IMR-90 (cell line): ENCODE data around the gene ATOH8. TPM values are rescaled to one million over a fixed set of nuclear protein-coding genes. Genes with fewer than 3 reads are reported as not detected.

Experiments
- ATAC-seq: fragments of 200-7000 bp; cut with Tn5 transposase; 2 replicates; pipeline ENCODE4 v1.9.1; 2020; ENCODE audit warnings: low read depth, mild to moderate bottlenecking, moderate library complexity
- BruUV-seq: library from RNA; stranded (reverse); fragments of 400-500 nt; replicated peaks from 2 replicates; lab custom pipeline; 2021; lab: Mats Ljungman, UMichigan
- CTCF ChIA-PET: fragments of 300-600 bp; formaldehyde crosslinking; extraction: SDS; loops from one replicate; lab custom pipeline; 2021; ENCODE audit warnings: antibody characterized with exemption; lab: Yijun Ruan, JAX
- POLR2A ChIA-PET: fragments of 300-600 bp; sonication (Branson Sonifier 250); formaldehyde crosslinking; loops from one replicate; lab custom pipeline; 2022; ENCODE audit warnings: antibody characterized with exemption; ENCODE audit not compliant: unreplicated experiment; lab: Charles Lee
- DNase-seq: peaks from one replicate; pipeline ENCODE4 v3.0.0; 2013
- H2AFZ ChIP-seq: replicated peaks from 2 replicates; pipeline ENCODE3; 2013; ENCODE audit warnings: low read length, mild to moderate bottlenecking; ENCODE audit not compliant: poor library complexity
- H2AK5ac ChIP-seq: 2 replicates; pipeline ENCODE4 v1.6.1; 2013; ENCODE audit warnings: low read depth, low read length, inconsistent platforms
- H2AK9ac ChIP-seq: replicated peaks from 2 replicates; pipeline ENCODE3; 2013; ENCODE audit warnings: mild to moderate bottlenecking, low read depth, low read length, moderate library complexity; ENCODE audit not compliant: poor library complexity
- H2BK120ac ChIP-seq: 2 replicates; pipeline ENCODE4 v1.6.1; 2013; ENCODE audit warnings: low read depth, low read length, inconsistent platforms
- H2BK15ac ChIP-seq: 3 replicates; pipeline ENCODE4 v1.6.1; 2013; ENCODE audit warnings: low read depth, low read length, inconsistent platforms
- H2BK20ac ChIP-seq: 2 replicates; pipeline ENCODE4 v1.6.1; 2013; ENCODE audit warnings: low read depth, mild to moderate bottlenecking, inconsistent platforms, low read length, moderate library complexity
- H2BK5ac ChIP-seq: 2 replicates; pipeline ENCODE4 v1.6.1; 2013; ENCODE audit warnings: mild to moderate bottlenecking, low read depth, low read length, inconsistent platforms; ENCODE audit not compliant: poor library complexity, severe bottlenecking
- H3K14ac ChIP-seq: replicated peaks from 2 replicates; pipeline ENCODE4 v1.6.1; 2013; ENCODE audit warnings: low read depth, low read length, inconsistent platforms
- H3K18ac ChIP-seq: 2 replicates; pipeline ENCODE4 v1.6.1; 2013; ENCODE audit warnings: low read depth, low read length, control low read depth
- H3K23ac ChIP-seq: 2 replicates; pipeline ENCODE4 v1.6.1; 2013; ENCODE audit warnings: low read depth, low read length, inconsistent platforms
- H3K27ac ChIP-seq: 2 replicates; pipeline ENCODE4 v1.5.1; 2013; ENCODE audit warnings: mild to moderate bottlenecking, control low read depth, low read length; ENCODE audit not compliant: insufficient read depth
- H3K27me3 ChIP-seq: 2 replicates; pipeline ENCODE4 v1.6.1; 2013; ENCODE audit warnings: low read length; ENCODE audit not compliant: control insufficient read depth, insufficient read depth
- H3K36me3 ChIP-seq: 2 replicates; pipeline ENCODE4 v1.6.1; 2013; ENCODE audit warnings: low read length, mixed read lengths; ENCODE audit not compliant: control insufficient read depth, insufficient read depth
- H3K4ac ChIP-seq: 2 replicates; pipeline ENCODE4 v1.6.1; 2013; ENCODE audit warnings: low read depth, low read length, inconsistent platforms
- H3K4me1 ChIP-seq: 2 replicates; pipeline ENCODE4 v1.6.1; 2013; ENCODE audit warnings: low read length, mixed read lengths; ENCODE audit not compliant: control insufficient read depth, insufficient read depth
- H3K4me2 ChIP-seq: 2 replicates; pipeline ENCODE4 v1.6.1; 2013; ENCODE audit warnings: low read depth, mild to moderate bottlenecking, control low read depth, low read length, moderate library complexity
- H3K4me3 ChIP-seq: 2 replicates; pipeline ENCODE4 v1.5.1; 2013; ENCODE audit warnings: low read depth, mild to moderate bottlenecking, control low read depth, low read length, moderate library complexity; ENCODE audit not compliant: insufficient read depth
- H3K56ac ChIP-seq: 2 replicates; pipeline ENCODE4 v1.6.1; 2013; ENCODE audit warnings: low read length, inconsistent platforms; ENCODE audit not compliant: insufficient read depth; ENCODE audit errors: extremely low read depth
- H3K79me1 ChIP-seq, 2 experiments: 2 replicates each; pipeline ENCODE4 v1.6.1; 2013; ENCODE audit warnings: low read length in 2 of 2, inconsistent platforms in 1 of 2, low read depth in 1 of 2
- H3K9ac ChIP-seq: 2 replicates; pipeline ENCODE4 v1.6.1; 2013; ENCODE audit warnings: low read depth, low read length, control low read depth
- H3K9me1 ChIP-seq: 2 replicates; pipeline ENCODE4 v1.6.1; 2013; ENCODE audit warnings: low read length, inconsistent platforms; ENCODE audit not compliant: insufficient read depth
- H3K9me3 ChIP-seq: 2 replicates; pipeline ENCODE4 v1.6.1; 2013; ENCODE audit warnings: low read length; ENCODE audit not compliant: control insufficient read depth, insufficient read depth
- H4K20me1 ChIP-seq: 2 replicates; pipeline ENCODE4 v1.6.1; 2013; ENCODE audit warnings: low read length, inconsistent platforms; ENCODE audit not compliant: insufficient read depth
- H4K5ac ChIP-seq: 2 replicates; pipeline ENCODE4 v1.6.1; 2013; ENCODE audit warnings: mild to moderate bottlenecking, low read depth, low read length, control low read depth
- H4K8ac ChIP-seq, 2 experiments: 2 replicates each; pipeline ENCODE4 v1.6.1; 2013; ENCODE audit warnings: low read depth in 2 of 2, low read length in 2 of 2, control low read depth in 1 of 2, inconsistent platforms in 1 of 2
- H4K91ac ChIP-seq: 2 replicates; pipeline ENCODE4 v1.6.1; 2013; ENCODE audit warnings: low read depth, low read length, inconsistent platforms; ENCODE audit not compliant: insufficient read depth
- BHLHE40 ChIP-seq: fragments of 150-350 bp; IDR thresholded peaks from 2 replicates; pipeline ENCODE4 v1.6.1; 2016; ENCODE audit warnings: mild to moderate bottlenecking, low read depth, low read length
- CEBPB ChIP-seq: IDR thresholded peaks from 2 replicates; pipeline ENCODE4 v1.6.1; 2012; ENCODE audit warnings: low read depth, low read length, improper control_type of control experiment
- CHD1 ChIP-seq: IDR thresholded peaks from 2 replicates; pipeline ENCODE4 v1.6.1; 2012; ENCODE audit warnings: low read depth, low read length, improper control_type of control experiment
- MAZ ChIP-seq: IDR thresholded peaks from 2 replicates; pipeline ENCODE4 v1.6.1; 2012; ENCODE audit warnings: low read depth, mild to moderate bottlenecking, low read length, improper control_type of control experiment, moderate library complexity, borderline replicate concordance
- RAD21 ChIP-seq: IDR thresholded peaks from 2 replicates; pipeline ENCODE4 v1.6.1; 2012; ENCODE audit warnings: low read length, improper control_type of control experiment
- RCOR1 ChIP-seq: IDR thresholded peaks from 2 replicates; pipeline ENCODE4 v1.6.1; 2012; ENCODE audit warnings: mild to moderate bottlenecking, low read length, improper control_type of control experiment; ENCODE audit not compliant: insufficient replicate concordance
- RFX5 ChIP-seq: IDR thresholded peaks from 2 replicates; pipeline ENCODE4 v1.8.0; 2012; ENCODE audit warnings: low read depth, mild to moderate bottlenecking, low read length, moderate library complexity
- WGBS, 2 experiments: methylation state at CpG; one replicate each; pipeline versions ENCODE4 v1.1.5 to v1.1.7; 2013; ENCODE audit warnings: missing lambda C conversion rate in 2 of 2; ENCODE audit not compliant: insufficient read length in 1 of 2; ENCODE audit errors: extremely low coverage in 2 of 2; 5-methylcytosine and 5-hydroxymethylcytosine counted together
- dilution Hi-C: fragments of 300-500 bp; cut with HindIII; formaldehyde crosslinking; loops from one replicate; pipeline ENCODE4 v1.14.3; 2018; ENCODE audit warnings: low sequenced_read_pairs; ENCODE audit not compliant: unreplicated experiment
- in situ Hi-C: fragments of 300-500 bp; cut with MboI; formaldehyde crosslinking; loops from 3 replicates; pipeline ENCODE4 v1.14.3; 2019; ENCODE audit warnings: low sequenced_read_pairs, inconsistent platforms, mixed read lengths
- intact Hi-C: fragments of 100-400 bp; cut with micrococcal nuclease; formaldehyde crosslinking; loops from 2 replicates; pipeline ENCODE4 v1.10.0; 2022
- polyA plus RNA-seq, 3 experiments: library from polyadenylated mRNA; depleted of rRNA; stranded (reverse); fragments of >200 nt; gene quantifications; 2 replicates each; pipeline ENCODE4 v1.2.3, GENCODE V29; 2012; ENCODE audit warnings: low replicate concordance in 1 of 3
- total RNA-seq: library from RNA; depleted of rRNA; stranded (reverse); fragments of >200 nt; gene quantifications from 2 replicates; pipeline ENCODE4 v1.2.3, GENCODE V29; 2012
- TF ChIP-seq, protein P1 (sequence below): conservative IDR thresholded peaks from 2 replicates; pipeline ENCODE4 v1.5.1; 2012; ENCODE audit warnings: mild to moderate bottlenecking, low read depth, low read length, improper control_type of control experiment

Gene ATOH8
- total and polyA plus RNA-seq, 2 of the 4 experiments (the other 2 are of a cell fraction), result 7.9 to 9.0 TPM

DNA sequence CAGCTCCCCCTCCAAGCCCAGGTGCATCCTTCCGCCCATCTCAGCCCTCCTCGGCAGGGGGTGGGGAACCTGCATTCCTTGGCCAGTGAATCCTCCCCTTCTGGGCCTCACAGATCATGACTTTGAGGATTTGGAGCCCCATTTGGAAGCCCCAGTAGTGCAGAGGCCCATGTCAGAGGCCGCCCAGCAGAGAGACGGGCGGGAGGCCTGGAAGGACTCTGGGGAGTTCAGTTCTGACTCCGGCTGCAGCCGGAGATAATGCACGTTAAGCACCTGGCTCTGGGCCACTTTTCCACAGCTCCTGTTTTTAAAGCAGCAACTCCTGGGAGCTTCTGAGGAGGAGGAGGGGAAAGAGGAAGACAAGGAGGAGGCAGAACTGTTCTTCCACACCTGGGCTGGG lies 14.9 kb downstream of the ATOH8 start:
- peaks cover 21% of the 10 kb centered on the region for H3K9me1 ChIP-seq
- no peak for ATAC-seq
- H3K9me3 ChIP-seq, result no peaks in the 10 kb centered on the region
- H3K18ac ChIP-seq, result no peak overlapping the region
- peak overlapping the region; percentile 20; the same call in 1 of the 2 replicates for H3K14ac ChIP-seq
- H4K20me1 ChIP-seq, result no peaks in the 10 kb centered on the region; the same call in 1 of the 2 replicates
- H3K27me3 ChIP-seq, result no peaks in the 10 kb centered on the region
- intact Hi-C loops (no loop called here), dilution Hi-C loops (no loop called here), in situ Hi-C loops (no loop called here)
- peak overlapping the region; percentile 24; the same call in 1 of the 2 replicates for H4K91ac ChIP-seq
- no peak overlapping the region for H3K23ac ChIP-seq
- H2AK9ac ChIP-seq, result no peak overlapping the region
- WGBS, 2 experiments, result 75% methylated on average over 4 of the region's 8 CpGs; no CpG with 5 or more reads in 1 of the 2 experiments
- H4K8ac ChIP-seq, result 0 out of 4 replicates have a peak overlapping the region, but pooled peaks of 1 of the 2 experiments have one; percentile 7
- BruUV-seq, result no TSS peak
- H2BK15ac ChIP-seq, result no peak overlapping the region
- 0 out of 2 replicates have a peak overlapping the region, but pooled peaks have one; percentile 30 for H2AK5ac ChIP-seq
- H3K4me2 ChIP-seq, result no peak overlapping the region
- no peak overlapping the region for H3K27ac ChIP-seq
- 0 out of 2 replicates have a peak overlapping the region, but pooled peaks have one; percentile 5 for H2BK20ac ChIP-seq
- TF ChIP-seq CEBPB (no peak), RAD21 (no peak), MAZ (no peak), BHLHE40 (no peak), RFX5 (no peak), CHD1 (no peak), RCOR1 (no peak)
- TF ChIP-seq, protein P1, sequence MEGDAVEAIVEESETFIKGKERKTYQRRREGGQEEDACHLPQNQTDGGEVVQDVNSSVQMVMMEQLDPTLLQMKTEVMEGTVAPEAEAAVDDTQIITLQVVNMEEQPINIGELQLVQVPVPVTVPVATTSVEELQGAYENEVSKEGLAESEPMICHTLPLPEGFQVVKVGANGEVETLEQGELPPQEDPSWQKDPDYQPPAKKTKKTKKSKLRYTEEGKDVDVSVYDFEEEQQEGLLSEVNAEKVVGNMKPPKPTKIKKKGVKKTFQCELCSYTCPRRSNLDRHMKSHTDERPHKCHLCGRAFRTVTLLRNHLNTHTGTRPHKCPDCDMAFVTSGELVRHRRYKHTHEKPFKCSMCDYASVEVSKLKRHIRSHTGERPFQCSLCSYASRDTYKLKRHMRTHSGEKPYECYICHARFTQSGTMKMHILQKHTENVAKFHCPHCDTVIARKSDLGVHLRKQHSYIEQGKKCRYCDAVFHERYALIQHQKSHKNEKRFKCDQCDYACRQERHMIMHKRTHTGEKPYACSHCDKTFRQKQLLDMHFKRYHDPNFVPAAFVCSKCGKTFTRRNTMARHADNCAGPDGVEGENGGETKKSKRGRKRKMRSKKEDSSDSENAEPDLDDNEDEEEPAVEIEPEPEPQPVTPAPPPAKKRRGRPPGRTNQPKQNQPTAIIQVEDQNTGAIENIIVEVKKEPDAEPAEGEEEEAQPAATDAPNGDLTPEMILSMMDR, result no peak
- H3K56ac ChIP-seq, result no peak overlapping the region
- H2AFZ ChIP-seq, result no peak overlapping the region
- peaks cover 37% of the 10 kb centered on the region for H3K4me1 ChIP-seq
- no peak overlapping the region for H4K5ac ChIP-seq
- peaks cover 29 to 55% of the 10 kb centered on the region in 2 experiments; a peak in 3 of 4 replicates for H3K79me1 ChIP-seq
- DNase-seq, result no peak
- H2BK5ac ChIP-seq, result no peak overlapping the region
- POLR2A ChIA-PET, result no interaction called here
- H3K4me3 ChIP-seq, result no peak overlapping the region
- peaks cover 33% of the 10 kb centered on the region for H3K36me3 ChIP-seq
- no peak overlapping the region for H3K9ac ChIP-seq
- CTCF ChIA-PET, result no interaction called here
- H2BK120ac ChIP-seq, result no peak overlapping the region; the same call in 1 of the 2 replicates
- peak overlapping the region; percentile 80 for H3K4ac ChIP-seq
